HL-60 (cell line): ENCODE results near the gene SEMA4A.

ENCODE experiments used
- DNase-seq, 2 experiments: peaks; one replicate each; pipeline ENCODE4 v3.0.0-alpha.2; 2010 to 2020; ENCODE audit warnings: low read depth in 1 of 2, low spot score in 1 of 2
- H3K27ac ChIP-seq: fragments of 250-450 bp; sonication (Bioruptor Pico); replicated peaks from 2 replicates; pipeline ENCODE4 v1.5.1; 2020; ENCODE audit warnings: mild to moderate bottlenecking, moderate library complexity
- H3K27me3 ChIP-seq: fragments of 250-450 bp; sonication (Bioruptor Pico); 2 replicates; pipeline ENCODE4 v1.5.1; 2021; ENCODE audit warnings: mild to moderate bottlenecking, moderate library complexity; ENCODE audit not compliant: insufficient read depth, poor library complexity, severe bottlenecking
- H3K4me3 ChIP-seq: replicated peaks from 2 replicates; pipeline ENCODE4 v1.5.1; 2011; ENCODE audit warnings: mild to moderate bottlenecking, control low read depth, low read length; ENCODE audit not compliant: insufficient read depth
- GABPA ChIP-seq: IDR thresholded peaks from 2 replicates; pipeline ENCODE4 v1.6.1; 2012; ENCODE audit warnings: low read depth
- POLR2AphosphoS5 ChIP-seq: IDR thresholded peaks from 2 replicates; pipeline ENCODE4 v1.6.1; 2012; ENCODE audit warnings: low read depth
- SPI1 ChIP-seq: IDR thresholded peaks from 2 replicates; pipeline ENCODE4 v1.6.1; 2012; ENCODE audit warnings: low read depth, mild to moderate bottlenecking, borderline replicate concordance
- TF ChIP-seq, protein P1 (sequence below): IDR thresholded peaks from one replicate; pipeline ENCODE4 v1.5.1; 2011; ENCODE audit warnings: low read length, control low read depth, inconsistent platforms; ENCODE audit not compliant: insufficient read depth
- TF ChIP-seq, protein P2 (sequence below): IDR thresholded peaks from 2 replicates; pipeline ENCODE4 v1.6.1; 2012; ENCODE audit warnings: low read depth; ENCODE audit not compliant: insufficient replicate concordance

Gene SEMA4A

GRCh38 chr1:156126043-156126629 lies 27.2 kb upstream of the SEMA4A start:
- H3K27me3 ChIP-seq, result no peaks in the 10 kb centered on the region
- no peak overlapping the region for H3K4me3 ChIP-seq
- TF ChIP-seq SPI1, result peak; percentile 57
- TF ChIP-seq GABPA, result 0 out of 2 replicates have a peak, but pooled peaks have one; percentile 34
- TF ChIP-seq POLR2AphosphoS5, result peak; percentile 64; the same call in 1 of the 2 replicates
- TF ChIP-seq, protein P1, sequence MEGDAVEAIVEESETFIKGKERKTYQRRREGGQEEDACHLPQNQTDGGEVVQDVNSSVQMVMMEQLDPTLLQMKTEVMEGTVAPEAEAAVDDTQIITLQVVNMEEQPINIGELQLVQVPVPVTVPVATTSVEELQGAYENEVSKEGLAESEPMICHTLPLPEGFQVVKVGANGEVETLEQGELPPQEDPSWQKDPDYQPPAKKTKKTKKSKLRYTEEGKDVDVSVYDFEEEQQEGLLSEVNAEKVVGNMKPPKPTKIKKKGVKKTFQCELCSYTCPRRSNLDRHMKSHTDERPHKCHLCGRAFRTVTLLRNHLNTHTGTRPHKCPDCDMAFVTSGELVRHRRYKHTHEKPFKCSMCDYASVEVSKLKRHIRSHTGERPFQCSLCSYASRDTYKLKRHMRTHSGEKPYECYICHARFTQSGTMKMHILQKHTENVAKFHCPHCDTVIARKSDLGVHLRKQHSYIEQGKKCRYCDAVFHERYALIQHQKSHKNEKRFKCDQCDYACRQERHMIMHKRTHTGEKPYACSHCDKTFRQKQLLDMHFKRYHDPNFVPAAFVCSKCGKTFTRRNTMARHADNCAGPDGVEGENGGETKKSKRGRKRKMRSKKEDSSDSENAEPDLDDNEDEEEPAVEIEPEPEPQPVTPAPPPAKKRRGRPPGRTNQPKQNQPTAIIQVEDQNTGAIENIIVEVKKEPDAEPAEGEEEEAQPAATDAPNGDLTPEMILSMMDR, result no peak
- TF ChIP-seq, protein P2, sequence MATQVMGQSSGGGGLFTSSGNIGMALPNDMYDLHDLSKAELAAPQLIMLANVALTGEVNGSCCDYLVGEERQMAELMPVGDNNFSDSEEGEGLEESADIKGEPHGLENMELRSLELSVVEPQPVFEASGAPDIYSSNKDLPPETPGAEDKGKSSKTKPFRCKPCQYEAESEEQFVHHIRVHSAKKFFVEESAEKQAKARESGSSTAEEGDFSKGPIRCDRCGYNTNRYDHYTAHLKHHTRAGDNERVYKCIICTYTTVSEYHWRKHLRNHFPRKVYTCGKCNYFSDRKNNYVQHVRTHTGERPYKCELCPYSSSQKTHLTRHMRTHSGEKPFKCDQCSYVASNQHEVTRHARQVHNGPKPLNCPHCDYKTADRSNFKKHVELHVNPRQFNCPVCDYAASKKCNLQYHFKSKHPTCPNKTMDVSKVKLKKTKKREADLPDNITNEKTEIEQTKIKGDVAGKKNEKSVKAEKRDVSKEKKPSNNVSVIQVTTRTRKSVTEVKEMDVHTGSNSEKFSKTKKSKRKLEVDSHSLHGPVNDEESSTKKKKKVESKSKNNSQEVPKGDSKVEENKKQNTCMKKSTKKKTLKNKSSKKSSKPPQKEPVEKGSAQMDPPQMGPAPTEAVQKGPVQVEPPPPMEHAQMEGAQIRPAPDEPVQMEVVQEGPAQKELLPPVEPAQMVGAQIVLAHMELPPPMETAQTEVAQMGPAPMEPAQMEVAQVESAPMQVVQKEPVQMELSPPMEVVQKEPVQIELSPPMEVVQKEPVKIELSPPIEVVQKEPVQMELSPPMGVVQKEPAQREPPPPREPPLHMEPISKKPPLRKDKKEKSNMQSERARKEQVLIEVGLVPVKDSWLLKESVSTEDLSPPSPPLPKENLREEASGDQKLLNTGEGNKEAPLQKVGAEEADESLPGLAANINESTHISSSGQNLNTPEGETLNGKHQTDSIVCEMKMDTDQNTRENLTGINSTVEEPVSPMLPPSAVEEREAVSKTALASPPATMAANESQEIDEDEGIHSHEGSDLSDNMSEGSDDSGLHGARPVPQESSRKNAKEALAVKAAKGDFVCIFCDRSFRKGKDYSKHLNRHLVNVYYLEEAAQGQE, result peak; percentile 17
- peak; percentile 91 to 92 for DNase-seq
- peak overlapping the region; percentile 95 for H3K27ac ChIP-seq

GRCh38 chr1:156126630-156127534 lies 26.5 kb upstream of the SEMA4A start:
- TF ChIP-seq SPI1 (peak; percentile 90), GABPA (no peak), POLR2AphosphoS5 (peak; percentile 87)
- TF ChIP-seq, protein P2, result no peak
- TF ChIP-seq, protein P1, result no peak
- no peak overlapping the region for H3K4me3 ChIP-seq
- peak; percentile 83 to 97 for DNase-seq
- peak overlapping the region; percentile 95 for H3K27ac ChIP-seq
- no peaks in the 10 kb centered on the region for H3K27me3 ChIP-seq

DNA sequence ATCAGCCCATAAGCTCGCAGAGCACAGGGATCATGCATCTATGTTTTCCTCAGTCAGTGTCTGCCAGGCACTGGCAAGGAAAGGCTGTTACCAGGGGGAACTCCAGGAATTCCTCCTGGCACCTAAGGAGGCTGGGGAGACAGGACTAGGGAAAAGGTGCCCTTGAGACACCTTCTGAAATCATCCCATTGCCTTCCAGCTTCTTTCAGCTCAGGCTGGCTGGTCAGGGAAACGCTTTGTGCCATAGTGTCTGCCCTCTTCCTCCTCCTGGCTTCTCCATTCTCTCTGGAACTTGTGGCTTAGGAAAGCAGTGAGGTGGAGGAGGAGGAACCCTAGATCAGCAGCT lies 25.1 kb upstream of the SEMA4A start:
- Histone ChIP-seq H3K27me3 (no peaks in the 10 kb centered on the region), H3K4me3 (no peak overlapping the region), H3K27ac (peak overlapping the region; percentile 95)
- TF ChIP-seq, protein P2, result no peak
- 0 out of 2 replicates have a peak, but pooled peaks have one; percentile 5 for TF ChIP-seq SPI1
- no peak for DNase-seq
